GM15510 (cell line): Measurements from ENCODE around the gene PIP4K2A.

ENCODE experiments used
- POLR2A ChIP-seq: IDR thresholded peaks from 3 replicates; pipeline ENCODE4 v1.6.1; 2011; ENCODE audit warnings: borderline replicate concordance; ENCODE audit not compliant: insufficient read length; ENCODE audit errors: extremely low read depth

PIP4K2A gene

GRCh38 chr10:22568928-22569327, 145.4 kb downstream of the PIP4K2A start:
- no peak for TF ChIP-seq POLR2A

DNA sequence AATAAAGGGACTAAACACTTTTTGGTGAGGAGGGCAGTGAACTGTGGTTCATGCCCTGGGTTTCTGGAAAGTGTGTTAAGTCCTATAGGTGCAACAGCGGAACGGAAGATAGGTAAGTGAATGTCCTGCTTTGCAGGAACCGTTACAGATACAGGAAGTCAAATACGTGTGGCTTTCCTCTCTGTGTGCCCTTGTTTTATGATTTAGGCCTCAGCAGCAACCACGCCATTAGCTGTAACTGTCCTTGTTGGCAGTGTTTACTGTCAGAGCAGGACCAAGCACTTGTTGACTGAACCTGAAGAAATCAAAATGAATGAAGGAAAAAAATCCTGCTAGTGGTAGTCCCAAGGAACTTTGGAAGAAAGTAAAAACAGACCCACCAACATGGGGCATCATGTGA, 150.3 kb downstream of the PIP4K2A start:
- TF ChIP-seq POLR2A, result no peak

DNA sequence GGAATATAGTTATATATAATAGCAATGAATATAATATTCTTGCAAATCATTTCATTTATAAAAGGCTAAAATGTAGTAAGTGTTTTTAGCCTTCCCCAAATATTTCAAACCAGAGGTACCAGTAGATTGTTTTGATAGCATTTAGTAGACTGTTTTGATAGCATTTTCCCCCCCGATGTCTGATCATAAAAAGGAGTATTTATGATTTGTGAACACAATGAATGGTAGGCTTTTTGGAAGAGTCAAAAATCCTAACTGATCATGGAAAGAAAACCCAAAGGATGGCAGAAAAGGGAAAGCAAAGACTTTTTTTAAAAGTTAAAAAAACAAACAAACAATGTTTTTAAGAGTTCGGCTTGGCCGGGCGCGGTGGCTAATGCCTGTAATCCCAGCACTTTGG, 152.5 kb downstream of the PIP4K2A start:
- no peak for TF ChIP-seq POLR2A

DNA sequence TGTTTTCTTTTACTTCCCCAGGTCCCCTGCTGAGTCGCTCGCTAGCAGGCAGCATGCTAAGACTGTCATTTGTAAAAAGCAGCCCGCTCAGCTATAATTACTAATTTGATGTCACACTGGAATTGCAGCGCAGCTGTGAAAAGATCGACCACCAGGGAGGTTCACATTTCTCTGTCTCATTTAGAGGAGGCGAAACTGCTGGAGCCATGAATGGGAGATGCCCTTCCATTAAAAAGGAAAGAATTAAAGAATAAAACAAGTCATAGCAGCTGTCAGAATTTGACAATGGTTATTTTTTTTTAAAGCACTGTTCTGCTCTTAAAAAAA, 153.5 kb downstream of the PIP4K2A start:
- no peak for TF ChIP-seq POLR2A

- TF ChIP-seq POLR2A, result no peak
Measured at GRCh38 chr10:22560096-22560912, 154.1 kb downstream of the PIP4K2A start.

GRCh38 chr10:22557321-22557720, 157.1 kb downstream of the PIP4K2A start:
- TF ChIP-seq POLR2A, result no peak

DNA sequence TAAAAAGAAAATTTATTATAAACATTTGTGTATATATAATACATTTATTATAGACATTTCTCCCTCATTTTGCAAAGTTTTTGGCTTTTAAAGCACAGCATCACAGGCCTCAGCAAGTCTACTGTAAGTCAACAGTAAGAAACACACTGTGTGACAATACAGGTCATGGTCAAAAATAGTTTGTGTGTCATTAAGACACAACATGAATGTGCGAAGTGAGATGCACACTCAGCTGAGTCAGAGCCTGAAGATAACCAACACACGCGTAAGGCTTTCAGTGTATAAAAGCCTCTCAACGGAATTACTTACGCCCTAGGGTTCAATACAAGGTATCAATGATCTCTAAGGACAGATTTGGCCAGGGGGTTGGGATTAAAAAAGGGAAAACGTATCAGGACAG, 157.6 kb downstream of the PIP4K2A start:
- no peak for TF ChIP-seq POLR2A

- TF ChIP-seq POLR2A, result no peak
Measured at GRCh38 chr10:22554461-22555182, 159.8 kb downstream of the PIP4K2A start.

- no peak for TF ChIP-seq POLR2A
Measured at GRCh38 chr10:22553452-22553995, 160.9 kb downstream of the PIP4K2A start.

DNA sequence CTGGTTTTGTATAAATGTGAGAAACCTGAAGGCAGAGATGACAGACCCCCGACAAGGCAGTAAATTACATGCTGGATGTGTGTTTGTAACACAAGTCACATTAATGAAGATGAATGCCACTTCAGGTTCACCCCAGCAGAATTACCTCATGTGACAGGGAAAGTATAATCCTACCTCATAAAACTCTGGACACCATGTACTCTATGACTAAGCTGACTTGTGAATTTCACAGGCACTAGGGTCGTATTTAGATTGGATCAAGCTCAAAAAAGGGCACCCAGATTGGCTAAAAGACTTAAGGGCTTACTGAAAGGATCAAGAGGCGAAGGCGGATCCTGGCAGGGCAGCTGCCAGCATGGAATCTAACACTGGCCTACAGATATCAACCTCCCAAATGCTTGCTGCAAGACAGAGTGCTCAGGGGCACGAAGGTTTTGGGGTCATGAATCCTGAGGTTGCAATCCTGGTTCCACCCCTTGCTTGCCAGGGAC, 161.4 kb downstream of the PIP4K2A start:
- TF ChIP-seq POLR2A, result no peak

DNA sequence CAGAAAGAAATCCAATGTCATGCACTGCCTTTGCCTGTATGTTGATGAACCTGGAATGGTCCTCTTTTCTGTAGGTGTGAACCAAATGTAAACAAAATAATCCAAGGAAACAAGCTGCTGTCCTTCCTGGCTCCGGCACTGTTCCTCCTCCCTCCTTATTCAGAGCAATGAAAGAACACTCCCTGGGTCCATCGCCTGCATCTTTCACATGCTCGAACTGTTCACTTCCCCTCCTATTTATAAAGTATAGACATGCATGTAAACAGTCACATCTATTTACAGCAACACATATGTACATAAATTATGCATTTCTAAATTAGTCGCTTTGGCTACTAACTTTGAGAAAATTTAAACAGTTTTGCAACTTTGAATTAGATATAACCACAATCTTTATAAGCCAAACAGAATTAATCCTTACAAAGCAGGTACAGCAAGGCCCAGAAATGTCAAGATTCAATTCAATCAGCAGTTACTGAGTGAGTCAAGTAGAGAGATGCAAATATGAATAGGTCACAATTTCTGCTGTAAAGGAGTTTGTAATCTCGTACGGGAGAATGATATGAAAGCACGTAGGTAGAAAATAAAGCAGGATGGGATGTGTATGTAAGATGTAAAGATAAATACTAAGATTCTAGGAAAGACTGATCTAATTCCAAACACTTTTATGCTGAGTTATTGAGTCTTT, 162.6 kb downstream of the PIP4K2A start:
- TF ChIP-seq POLR2A, result no peak

DNA sequence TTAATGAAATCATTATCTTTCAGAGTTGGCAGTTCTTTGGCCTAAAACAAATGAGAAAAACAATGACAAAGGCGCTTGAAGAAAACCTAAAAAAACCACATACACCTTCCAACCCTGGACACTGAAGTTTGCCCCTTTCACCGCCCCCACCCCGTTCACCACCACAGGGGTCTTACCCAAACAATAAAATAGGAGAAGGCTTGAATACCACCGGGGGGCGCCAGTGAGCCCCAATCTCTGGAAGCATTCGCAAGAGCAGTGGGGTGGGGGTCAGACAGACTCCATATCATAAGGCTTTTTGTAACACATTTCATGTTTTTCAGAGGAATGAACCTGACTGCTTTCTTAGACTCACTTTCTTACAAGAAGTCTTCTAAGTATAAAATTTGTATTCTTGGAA, 163.6 kb downstream of the PIP4K2A start:
- TF ChIP-seq POLR2A, result no peak

DNA sequence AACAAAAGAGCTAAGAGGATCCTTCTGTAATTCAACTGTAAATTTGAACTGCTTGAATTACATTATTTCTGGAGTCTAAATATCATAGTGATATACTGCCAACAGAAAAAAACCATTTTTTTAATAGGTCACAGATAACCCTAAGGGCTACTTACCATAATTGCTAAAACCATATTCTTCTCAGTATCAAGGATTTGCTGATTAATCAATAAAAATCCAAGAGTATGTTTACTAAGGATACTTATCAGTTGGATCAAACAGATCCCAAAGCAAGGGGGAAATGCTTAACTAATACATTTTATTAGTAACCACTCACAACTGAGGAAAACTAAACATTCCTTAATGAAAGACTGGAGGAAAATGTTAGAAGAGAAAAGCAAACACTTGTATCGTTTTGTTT, 166.0 kb downstream of the PIP4K2A start:
- no peak for TF ChIP-seq POLR2A

DNA sequence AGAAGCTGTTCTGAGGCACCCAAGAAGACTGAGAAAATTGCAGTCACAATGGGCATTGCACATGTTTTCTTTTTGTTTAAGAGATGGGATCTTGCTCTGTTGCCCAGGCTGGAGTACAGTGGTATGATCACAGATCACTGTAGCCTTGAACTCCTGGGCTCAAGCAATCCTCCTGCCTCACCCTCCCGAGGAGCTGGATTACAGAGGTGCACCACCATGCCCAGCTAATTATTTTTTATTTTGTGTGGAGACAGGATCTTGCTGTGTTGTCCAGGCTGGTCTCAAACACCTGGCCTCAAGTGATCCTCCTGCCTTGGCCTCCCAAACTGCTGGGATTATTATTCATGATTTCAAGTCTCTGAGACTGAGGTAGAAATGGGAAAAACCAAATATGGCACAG, 168.7 kb downstream of the PIP4K2A start:
- no peak for TF ChIP-seq POLR2A
